Forelimb muscle (tissue), 1 donor: ENCODE results near the gene BTBD8. TPM values are rescaled to one million over a fixed set of nuclear protein-coding genes. Genes with fewer than 3 reads are reported as not detected.

Experiments
- DNase-seq: peaks from one replicate; pipeline ENCODE4 v3.0.0-alpha.2; 2013; ENCODE audit warnings: low read depth
- polyA plus RNA-seq: library from polyadenylated mRNA; unstranded; fragments of 120-200 nt; gene quantifications from one replicate; pipeline ENCODE4 v1.2.1, GENCODE V29; 2013; ENCODE audit not compliant: insufficient read length

The BTBD8 gene
- polyA plus RNA-seq, 1 donor = 2.5 TPM

DNA sequence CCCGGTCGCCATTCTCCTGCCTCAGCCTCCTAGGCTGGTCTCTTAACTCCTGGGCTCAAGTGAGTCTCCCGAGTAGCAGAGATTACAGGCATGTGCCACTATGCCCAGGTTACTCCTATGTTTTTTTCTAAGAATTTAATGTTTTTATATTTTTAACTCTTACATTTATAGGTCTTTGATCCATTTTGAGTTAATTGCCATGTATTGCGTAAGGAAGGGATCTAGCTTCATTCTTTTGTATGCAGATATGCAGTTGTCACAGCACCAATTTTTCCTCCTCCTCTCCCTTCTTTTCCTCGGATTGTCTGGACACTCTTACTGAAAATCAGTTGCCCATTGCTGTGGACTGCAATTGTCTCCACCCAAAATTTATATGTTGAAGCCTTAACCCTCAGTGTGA is 11.5 kb downstream of the BTBD8 start:
- DNase-seq = no peak

- no peak for DNase-seq
Observed at GRCh38 chr1:92094090-92094489, 13.9 kb downstream of the BTBD8 start.

DNA sequence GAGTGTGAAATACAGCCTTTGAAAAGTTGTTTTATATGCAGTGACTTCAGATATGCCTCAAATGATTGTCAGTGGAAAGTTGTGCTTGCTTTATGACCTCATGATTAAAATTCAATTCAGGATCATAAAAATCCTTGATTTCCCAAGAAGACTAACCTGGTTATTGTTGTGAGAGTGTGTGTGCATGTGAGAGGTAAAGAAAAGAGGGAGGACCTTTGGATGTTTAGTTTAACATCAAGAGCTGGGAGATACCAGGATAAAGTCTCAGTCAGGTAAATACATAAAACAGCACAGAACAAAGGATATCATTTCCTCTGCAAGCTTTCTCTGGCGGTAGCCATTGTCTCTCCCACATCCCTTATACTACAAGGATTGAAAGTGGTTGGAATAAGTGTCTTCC is 14.4 kb downstream of the BTBD8 start:
- no peak for DNase-seq

DNA sequence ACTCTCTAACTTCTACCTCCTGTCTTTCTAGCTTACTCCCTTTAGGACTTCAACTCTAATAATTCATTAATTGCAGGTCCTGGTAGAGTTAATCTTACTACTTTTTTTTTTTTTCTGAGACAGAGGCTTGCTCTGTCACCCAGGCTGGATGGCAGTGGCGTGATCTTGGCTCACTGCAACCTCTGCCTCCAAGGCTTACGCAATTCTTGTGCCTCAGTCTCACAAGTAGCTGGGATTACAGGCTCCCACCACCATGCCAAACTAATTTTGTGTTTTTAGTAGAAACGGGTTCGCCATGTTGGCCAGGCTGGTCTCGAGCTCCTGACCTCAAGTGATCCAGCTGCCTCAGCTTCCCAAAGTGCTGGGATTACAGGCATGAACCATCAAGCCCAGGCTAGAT is 15.7 kb downstream of the BTBD8 start:
- no peak for DNase-seq

- DNase-seq = no peak
Observed at GRCh38 chr1:92096317-92096716, 16.2 kb downstream of the BTBD8 start.

DNA sequence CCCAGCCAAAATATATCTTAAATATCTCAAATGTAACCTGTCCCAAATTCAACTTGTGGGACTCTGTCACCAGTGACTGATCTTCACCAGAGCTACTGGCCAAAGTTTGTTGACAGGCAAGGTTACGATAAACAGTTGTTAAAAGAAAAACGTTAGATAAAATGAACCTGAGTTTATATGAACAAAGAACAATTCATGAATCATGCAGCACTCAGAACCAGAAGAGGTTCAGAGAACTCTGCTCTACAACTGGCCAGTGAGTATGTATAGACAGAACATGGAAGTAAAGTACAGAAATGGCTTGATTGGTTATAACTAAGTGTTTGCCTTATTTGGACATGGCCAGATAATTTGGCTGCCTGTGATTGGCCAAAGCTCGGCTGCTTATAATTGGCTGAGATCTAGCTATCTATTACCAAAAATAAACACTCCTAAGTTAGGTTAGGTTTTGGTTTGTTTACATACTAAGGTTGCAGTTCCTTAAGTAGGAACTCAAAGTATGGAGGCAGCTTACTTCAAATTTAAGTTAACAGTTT is 25.5 kb downstream of the BTBD8 start:
- no peak for DNase-seq

DNA sequence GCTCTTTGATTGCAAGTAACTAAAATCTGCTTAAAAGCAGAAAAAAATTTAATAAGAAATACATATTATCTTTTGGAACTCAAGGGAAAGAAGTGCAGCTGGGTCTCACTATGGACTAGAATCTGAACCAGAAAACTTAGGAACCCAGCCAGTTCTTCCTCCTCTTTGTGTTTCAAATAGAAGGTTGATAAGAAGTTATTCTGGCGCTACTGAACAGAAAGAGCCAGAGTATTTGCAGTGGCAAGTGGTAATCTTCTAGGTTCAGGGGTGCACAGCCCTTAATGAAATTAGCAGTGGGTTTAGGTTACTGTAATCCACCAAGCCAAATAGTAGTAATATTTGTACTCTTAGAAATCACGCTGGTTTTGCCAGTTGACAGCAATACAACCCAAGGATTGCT is 28.5 kb downstream of the BTBD8 start:
- DNase-seq = no peak

DNA sequence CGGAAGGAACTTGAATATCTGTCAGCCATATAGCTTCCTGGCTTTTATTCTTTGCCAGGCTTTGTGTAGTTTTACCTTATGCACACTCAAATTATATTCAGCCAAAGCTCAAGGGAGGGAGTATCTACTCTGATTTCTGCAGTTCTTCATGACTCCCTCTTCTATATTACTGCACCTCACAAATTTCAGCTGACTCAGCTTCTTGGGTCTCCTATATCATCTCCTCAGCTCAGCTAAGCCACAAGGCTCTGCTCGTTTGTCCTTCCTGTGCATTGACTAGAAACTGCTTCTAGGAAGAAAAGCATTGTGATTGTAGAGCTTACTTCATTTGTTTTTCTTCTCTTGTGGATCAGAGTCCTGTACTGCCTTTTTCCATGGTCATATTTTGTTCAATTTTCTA is 37.4 kb downstream of the BTBD8 start:
- no peak for DNase-seq

GRCh38 chr1:92118826-92119225 is 38.7 kb downstream of the BTBD8 start:
- DNase-seq = no peak

DNA sequence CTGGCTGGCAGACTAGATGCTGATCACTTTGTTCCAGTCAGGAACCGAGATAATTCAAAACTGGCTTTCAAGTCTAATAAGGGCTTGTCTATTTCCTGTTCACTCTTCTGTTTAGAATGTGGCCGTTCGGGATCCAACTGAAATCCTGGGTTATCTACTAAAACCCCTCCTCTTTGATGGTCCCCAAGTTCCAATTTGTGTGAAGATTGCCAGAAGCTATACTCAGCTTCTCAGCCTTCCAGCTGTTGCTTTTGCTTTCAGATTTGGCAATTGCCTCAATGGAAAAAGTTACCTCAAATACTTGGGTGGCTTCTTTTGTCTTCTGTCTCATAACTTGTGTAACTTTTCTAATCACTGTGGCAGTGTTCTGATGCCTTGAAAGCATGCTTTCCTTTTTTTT is 43.7 kb downstream of the BTBD8 start:
- DNase-seq = peak; percentile 26

DNA sequence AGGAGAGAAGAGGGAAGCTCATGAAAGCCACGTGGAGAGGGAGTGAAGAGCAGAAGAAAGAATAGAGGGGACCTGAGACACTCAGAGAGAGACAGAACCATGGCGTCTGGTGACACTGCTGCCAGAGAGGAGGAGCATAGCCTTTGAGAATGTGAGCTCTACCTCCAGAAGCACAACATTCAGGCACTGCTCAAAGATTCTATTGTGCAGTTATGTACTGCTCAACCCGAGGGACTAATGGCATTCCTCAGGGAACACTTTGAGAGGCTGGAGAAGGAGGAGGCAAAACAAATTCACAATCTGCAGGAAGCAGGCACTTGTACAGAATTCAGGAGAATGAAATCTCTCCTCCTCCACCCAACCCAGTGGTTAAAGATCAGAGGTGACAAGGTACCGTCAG is 45.1 kb downstream of the BTBD8 start:
- DNase-seq = no peak

GRCh38 chr1:92126088-92126487 is 45.9 kb downstream of the BTBD8 start:
- no peak for DNase-seq

DNA sequence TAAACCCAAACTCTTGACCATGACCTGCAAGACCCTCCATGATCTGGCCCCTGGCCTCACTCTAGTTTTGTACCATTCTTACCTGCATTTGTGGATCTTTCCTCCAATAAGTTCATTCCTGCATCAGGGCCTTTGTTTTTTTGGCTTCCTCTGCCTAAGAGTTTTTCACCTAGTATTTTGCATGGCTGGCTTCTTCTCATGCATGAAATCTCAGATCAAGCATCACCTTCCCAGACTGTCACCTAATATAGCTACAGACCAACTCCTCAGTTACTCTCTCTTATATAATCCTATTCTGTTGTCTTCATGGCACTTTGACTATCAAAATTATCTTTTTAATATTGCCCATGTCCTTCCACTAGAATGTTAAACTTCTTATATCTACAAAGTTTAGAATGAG is 54.2 kb downstream of the BTBD8 start:
- no peak for DNase-seq

GRCh38 chr1:92136341-92136740 is 56.2 kb downstream of the BTBD8 start:
- no peak for DNase-seq

DNA sequence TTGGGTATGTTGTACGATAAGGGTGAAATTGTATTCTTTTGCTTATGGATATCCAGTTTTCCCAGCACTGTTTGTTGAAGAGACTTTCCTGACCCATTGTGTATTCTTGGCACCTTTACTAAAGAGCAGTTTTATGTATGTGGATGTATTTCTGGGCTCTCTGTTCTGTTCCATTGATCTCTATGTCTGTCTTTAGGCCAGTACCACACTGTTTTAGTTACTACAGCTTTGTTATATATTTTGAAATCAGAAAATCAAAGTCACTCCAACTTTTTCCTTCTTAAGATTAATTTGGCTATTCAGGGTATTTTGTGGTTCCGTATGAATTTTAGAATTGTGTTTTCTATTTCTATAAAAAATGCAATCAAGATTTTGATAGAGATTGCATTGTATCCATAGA is 74.8 kb downstream of the BTBD8 start:
- DNase-seq = no peak

DNA sequence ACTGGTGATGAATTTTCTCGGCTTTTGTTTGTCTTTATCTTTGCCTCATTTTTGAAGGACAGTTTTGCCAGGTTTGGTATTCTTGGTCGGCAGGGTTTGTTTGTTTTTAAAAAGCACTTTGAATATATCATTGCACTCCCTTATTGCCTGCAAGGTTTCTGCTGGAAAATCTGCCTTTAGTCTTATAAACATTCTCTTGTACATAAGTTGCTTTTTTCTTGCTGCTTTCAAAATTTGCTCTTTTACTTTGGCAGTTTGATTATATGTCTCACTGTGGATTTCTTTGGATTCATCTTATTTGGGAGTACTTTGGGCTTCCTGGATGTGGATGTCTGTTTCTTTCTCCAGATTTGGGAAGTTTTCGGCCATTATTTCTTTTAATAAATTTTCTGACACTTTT is 79.4 kb downstream of the BTBD8 start:
- DNase-seq = no peak

DNA sequence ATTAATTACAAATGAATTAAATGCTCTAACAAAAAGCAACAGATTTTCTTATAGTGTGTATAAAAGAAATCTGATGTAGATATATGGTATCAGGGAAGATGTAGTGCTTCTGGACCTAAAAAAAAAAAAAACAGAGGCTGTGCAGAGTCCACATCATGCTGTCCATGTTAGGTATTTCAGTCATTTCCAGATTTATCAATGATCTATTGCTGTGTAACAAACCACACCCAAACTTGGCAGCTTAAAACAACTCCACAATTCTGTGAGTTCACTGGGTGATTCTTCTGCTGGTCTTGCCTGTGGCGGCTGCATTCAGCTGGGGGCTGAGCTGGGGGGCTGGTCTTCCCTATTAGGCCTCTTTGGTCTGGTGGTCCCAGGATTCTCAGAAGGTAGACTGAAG is 85.2 kb downstream of the BTBD8 start:
- no peak for DNase-seq

- DNase-seq = no peak
Observed at GRCh38 chr1:92167151-92167550, 87.0 kb downstream of the BTBD8 start.

DNA sequence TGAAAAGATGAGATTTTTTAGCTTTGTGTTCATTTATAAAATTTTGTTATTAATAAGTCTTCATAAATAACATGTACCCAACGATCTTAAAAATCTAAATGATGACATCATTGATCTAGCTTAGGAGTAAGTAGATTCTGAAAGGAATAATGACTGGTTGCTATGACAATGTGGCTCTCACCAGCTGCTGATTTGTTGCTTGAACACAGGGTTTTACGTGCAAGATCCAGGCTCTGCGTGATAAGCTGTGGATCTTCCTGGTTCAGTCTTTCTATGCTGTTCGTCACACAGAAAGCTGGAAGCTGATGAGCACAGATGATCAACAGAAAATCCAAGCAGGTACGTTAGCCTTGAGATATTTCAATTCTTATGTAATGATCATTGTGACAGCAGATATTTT is 88.5 kb downstream of the BTBD8 start:
- no peak for DNase-seq

GRCh38 chr1:92169214-92170005 is 89.3 kb downstream of the BTBD8 start:
- no peak for DNase-seq

GRCh38 chr1:92184632-92185031 is 104.5 kb downstream of the BTBD8 start:
- no peak for DNase-seq

GRCh38 chr1:92186081-92186480 is 105.9 kb downstream of the BTBD8 start:
- no peak for DNase-seq

DNA sequence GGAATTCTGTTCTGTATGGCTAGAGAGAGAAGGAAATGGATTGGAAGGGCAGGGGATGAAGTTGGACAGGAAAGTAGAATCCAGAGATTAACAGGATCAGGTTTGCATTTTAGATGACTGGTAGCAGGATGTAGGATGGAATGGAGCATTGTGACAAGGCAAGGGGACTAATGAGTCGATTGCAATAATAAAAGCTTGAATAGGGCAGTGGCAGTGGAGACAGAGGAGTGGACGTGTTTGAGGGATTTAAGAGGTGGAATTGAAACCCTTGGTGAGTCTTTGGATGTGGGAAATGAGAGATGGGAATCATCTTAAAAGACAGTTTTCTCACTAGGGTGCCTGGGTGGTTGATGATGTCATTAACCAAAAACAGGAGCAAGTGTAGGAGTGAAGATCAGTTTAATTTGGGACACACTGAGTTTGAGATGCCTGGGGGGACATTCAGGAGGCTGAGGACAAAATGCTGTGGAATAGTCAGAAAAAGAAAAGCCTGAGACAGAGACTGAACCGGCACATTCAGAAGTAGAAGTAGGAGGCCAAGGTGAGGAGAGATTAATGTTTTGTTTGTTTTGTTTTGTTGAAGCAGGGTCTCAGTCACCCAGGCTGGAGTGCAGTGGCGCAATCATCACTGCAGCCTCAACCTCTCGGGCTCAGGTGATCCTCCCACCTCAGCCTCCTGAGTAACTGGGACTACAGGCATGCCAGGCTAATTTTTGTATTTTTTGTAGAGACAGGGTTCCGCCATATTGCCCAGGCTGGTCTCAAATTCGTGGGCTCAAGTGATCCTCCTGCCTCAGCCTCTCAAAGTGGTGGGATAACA is 108.5 kb downstream of the BTBD8 start:
- no peak for DNase-seq
